Sigmoid colon (tissue), 7 donors: ENCODE data around the gene SLC20A1. TPM values are rescaled to one million over a fixed set of nuclear protein-coding genes. Genes with fewer than 3 reads are reported as not detected.

Source experiments
- DNase-seq: peaks from one replicate; pipeline ENCODE4 v3.0.0-alpha.2; 2019
- H3K27ac ChIP-seq, 4 donors: fragments of 200-600 bp; sonication (generic); one replicate each; pipeline ENCODE4 v1.5.1; 2016 to 2019; ENCODE audit warnings: mild to moderate bottlenecking in 1 of 4
- H3K27me3 ChIP-seq, 3 donors: fragments of 200-600 bp; sonication (generic); one replicate each; pipeline ENCODE4 v1.5.1; 2019; ENCODE audit warnings: mild to moderate bottlenecking in 1 of 3
- H3K36me3 ChIP-seq, 4 donors: fragments of 200-600 bp; sonication (generic); one replicate each; pipeline ENCODE4 v1.5.1; 2016 to 2019
- H3K4me1 ChIP-seq, 4 donors: fragments of 200-600 bp; sonication (generic); one replicate each; pipeline ENCODE4 v1.5.1; 2017 to 2019
- H3K4me3 ChIP-seq, 4 donors: fragments of 200-600 bp; sonication (generic); one replicate each; pipeline ENCODE4 v1.5.1; 2017 to 2019; ENCODE audit warnings: mild to moderate bottlenecking in 2 of 4, moderate library complexity in 1 of 4
- H3K9me3 ChIP-seq, 4 donors: fragments of 200-600 bp in 3 of 4; sonication (generic) in 3 of 4; one replicate each; pipeline versions ENCODE4 v1.5.1 to v1.6.1; 2013 to 2019
- EP300 ChIP-seq, 4 donors: sonication (generic); formaldehyde crosslinking; IDR thresholded peaks; one replicate each; pipeline ENCODE4 v1.6.1; 2017; ENCODE audit warnings: antibody characterized with exemption in 4 of 4
- POLR2A ChIP-seq, 2 donors: fragments of 450-650 bp; IDR thresholded peaks; one replicate each; pipeline ENCODE4 v1.6.1; 2016; ENCODE audit warnings: antibody characterized with exemption in 2 of 2, mild to moderate bottlenecking in 2 of 2, moderate library complexity in 2 of 2
- POLR2AphosphoS5 ChIP-seq, 4 donors: sonication (generic); formaldehyde crosslinking; IDR thresholded peaks; one replicate each; pipeline ENCODE4 v1.6.1; 2017; ENCODE audit warnings: antibody characterized with exemption in 4 of 4
- WGBS, 2 donors: extraction: QIAGEN DNeasy Blood & Tissue Kit; methylation state at CpG; one replicate each; pipeline ENCODE4 v1.1.7; 2013; 5-methylcytosine and 5-hydroxymethylcytosine counted together
- intact Hi-C: fragments of 100-400 bp; cut with DNase I; formaldehyde crosslinking; loops from one replicate; pipeline ENCODE4 v1.15.1; 2023
- polyA plus RNA-seq, 3 donors: library from polyadenylated mRNA; stranded (reverse); fragments of 200-250 nt; gene quantifications; one replicate each; pipeline ENCODE4 v1.2.3, GENCODE V29; 2013
- total RNA-seq, 4 donors: library from RNA; depleted of rRNA; stranded (reverse); fragments of >200 nt; gene quantifications; one replicate each; pipeline ENCODE4 v1.1.0, GENCODE V29; 2016
- TF ChIP-seq, protein P1 (sequence below), 4 experiments: fragments of 450-650 bp in 3 of 4; fragments of 200-600 bp in 1 of 4; IDR thresholded peaks; one replicate each; pipeline ENCODE4 v1.5.1; 2016 to 2019; ENCODE audit warnings: antibody characterized with exemption in 4 of 4, mild to moderate bottlenecking in 3 of 4, moderate library complexity in 2 of 4
- donor health status: healthy with polysubstance abuse.
- donor health status: Bipolar disorder and iron deficiency.
- donor health status: healthy.

The SLC20A1 gene
- total and polyA plus RNA-seq, 7 donors = 11.4 to 34.9 (median 18.0) TPM

DNA sequence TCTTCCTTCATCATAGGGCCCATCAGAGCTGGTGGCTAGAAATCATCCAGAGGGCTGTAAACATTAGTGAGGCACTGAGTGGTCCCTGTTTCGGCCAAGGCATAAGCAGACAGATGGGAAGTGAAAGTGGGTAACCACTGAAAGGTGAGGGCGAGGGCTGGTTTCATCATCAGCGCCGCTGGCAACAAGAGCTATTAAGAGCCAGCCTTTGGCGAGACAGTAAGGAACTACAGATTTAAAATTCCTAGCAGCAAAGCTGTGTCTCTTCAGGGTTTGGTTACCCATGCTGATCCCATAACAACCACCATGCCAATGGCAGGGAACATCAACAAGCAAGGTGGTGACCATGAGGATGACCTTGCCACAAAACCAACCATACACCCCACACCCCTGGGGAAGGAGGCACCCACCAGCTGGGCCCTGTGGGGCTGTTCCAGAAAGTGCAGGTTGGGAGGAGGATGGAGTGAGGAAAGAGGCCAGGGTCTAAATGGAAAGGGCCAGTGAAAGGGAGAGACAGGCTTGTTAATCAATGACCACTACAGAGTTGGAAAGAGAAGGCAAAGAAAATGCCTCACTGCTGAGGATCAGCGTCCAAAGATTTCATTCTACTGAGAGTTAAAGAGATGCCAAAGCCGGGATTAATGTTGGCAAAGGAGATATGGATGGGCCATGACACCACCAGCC is 9.0 kb upstream of the SLC20A1 start:
- Histone ChIP-seq H3K36me3 (no peaks in the 10 kb centered on the region), H3K27ac (no peak overlapping the region), H3K4me1 (peaks cover 0 to 10% (median 3%) of the 10 kb centered on the region in 4 donors), H3K9me3 (no peaks in the 10 kb centered on the region), H3K27me3 (no peaks in the 10 kb centered on the region), H3K4me3 (no peak overlapping the region)
- no peak for DNase-seq
- WGBS, 2 donors = 78 to 81% methylated on average over 7 of the region's 7 CpGs
- intact Hi-C loops = no loop called here
- TF ChIP-seq EP300 (IDR thresholded peaks at IDR 0.05) (no peak), POLR2A (IDR thresholded peaks at IDR 0.05) (no peak), POLR2AphosphoS5 (IDR thresholded peaks at IDR 0.05) (no peak)
- TF ChIP-seq, protein P1, sequence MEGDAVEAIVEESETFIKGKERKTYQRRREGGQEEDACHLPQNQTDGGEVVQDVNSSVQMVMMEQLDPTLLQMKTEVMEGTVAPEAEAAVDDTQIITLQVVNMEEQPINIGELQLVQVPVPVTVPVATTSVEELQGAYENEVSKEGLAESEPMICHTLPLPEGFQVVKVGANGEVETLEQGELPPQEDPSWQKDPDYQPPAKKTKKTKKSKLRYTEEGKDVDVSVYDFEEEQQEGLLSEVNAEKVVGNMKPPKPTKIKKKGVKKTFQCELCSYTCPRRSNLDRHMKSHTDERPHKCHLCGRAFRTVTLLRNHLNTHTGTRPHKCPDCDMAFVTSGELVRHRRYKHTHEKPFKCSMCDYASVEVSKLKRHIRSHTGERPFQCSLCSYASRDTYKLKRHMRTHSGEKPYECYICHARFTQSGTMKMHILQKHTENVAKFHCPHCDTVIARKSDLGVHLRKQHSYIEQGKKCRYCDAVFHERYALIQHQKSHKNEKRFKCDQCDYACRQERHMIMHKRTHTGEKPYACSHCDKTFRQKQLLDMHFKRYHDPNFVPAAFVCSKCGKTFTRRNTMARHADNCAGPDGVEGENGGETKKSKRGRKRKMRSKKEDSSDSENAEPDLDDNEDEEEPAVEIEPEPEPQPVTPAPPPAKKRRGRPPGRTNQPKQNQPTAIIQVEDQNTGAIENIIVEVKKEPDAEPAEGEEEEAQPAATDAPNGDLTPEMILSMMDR (IDR thresholded peaks at IDR 0.05) = no peak

DNA sequence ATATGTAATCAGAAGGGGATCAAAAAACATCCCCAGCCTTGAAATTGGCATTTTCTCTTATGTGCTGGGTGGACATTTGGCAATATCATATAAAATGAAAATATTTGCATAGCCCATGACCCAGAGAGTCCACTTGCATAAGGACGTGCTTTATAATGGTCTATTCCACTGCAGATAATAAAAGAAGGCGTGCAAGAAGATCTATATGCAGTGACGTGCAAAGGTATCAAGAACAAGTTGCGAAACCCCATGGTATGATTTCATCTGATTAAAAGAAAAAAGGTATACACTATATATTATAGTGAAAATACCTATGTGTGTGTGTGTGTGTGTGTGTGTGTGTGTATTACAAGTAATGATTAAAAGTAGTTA is 8.5 kb upstream of the SLC20A1 start:
- H3K4me1 ChIP-seq = peaks cover 0 to 10% (median 3%) of the 10 kb centered on the region in 4 donors
- no peak for DNase-seq
- H3K27ac ChIP-seq = no peak overlapping the region
- H3K4me3 ChIP-seq = no peak overlapping the region
- no peaks in the 10 kb centered on the region for H3K9me3 ChIP-seq
- no peaks in the 10 kb centered on the region for H3K36me3 ChIP-seq
- intact Hi-C loops = no loop called here
- 30 to 82% methylated on average over 4 of the region's 4 CpGs for WGBS, 2 donors
- TF ChIP-seq EP300 (IDR thresholded peaks at IDR 0.05) (no peak), POLR2A (IDR thresholded peaks at IDR 0.05) (no peak), POLR2AphosphoS5 (IDR thresholded peaks at IDR 0.05) (no peak)
- TF ChIP-seq, protein P1 (IDR thresholded peaks at IDR 0.05) = no peak
- no peaks in the 10 kb centered on the region for H3K27me3 ChIP-seq

DNA sequence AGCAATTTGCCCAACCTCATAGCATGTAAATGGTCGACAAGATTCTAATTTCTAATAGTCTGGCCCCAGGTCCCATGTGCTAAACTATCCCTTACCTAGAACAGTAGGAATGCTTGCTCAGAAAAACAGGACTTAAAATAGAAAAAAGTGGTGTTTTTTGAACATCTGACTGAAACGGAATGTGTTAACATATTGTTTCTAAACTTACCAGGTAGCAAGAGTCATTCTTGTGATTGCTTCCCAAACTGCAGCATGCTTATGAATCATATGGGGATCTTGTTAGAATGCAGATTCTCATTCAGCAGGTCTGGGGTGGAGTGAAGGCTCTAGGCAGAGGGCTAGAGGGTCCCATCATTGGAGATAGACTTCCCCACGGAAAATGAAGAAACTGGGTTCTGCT is 5.8 kb upstream of the SLC20A1 start:
- intact Hi-C loops = no loop called here
- H3K27ac ChIP-seq = no peak overlapping the region
- no peak for DNase-seq
- H3K4me1 ChIP-seq = peaks cover 0 to 20% (median 11%) of the 10 kb centered on the region in 4 donors
- H3K36me3 ChIP-seq = no peaks in the 10 kb centered on the region
- H3K4me3 ChIP-seq = no peak overlapping the region
- no peaks in the 10 kb centered on the region for H3K27me3 ChIP-seq
- 90 to 93% methylated on average over 3 of the region's 3 CpGs for WGBS, 2 donors
- no peaks in the 10 kb centered on the region for H3K9me3 ChIP-seq
- no peak for TF ChIP-seq EP300 (IDR thresholded peaks at IDR 0.05)
- TF ChIP-seq POLR2AphosphoS5 (IDR thresholded peaks at IDR 0.05) = no peak
- TF ChIP-seq, protein P1 (IDR thresholded peaks at IDR 0.05) = no peak
- no peak for TF ChIP-seq POLR2A (IDR thresholded peaks at IDR 0.05)

DNA sequence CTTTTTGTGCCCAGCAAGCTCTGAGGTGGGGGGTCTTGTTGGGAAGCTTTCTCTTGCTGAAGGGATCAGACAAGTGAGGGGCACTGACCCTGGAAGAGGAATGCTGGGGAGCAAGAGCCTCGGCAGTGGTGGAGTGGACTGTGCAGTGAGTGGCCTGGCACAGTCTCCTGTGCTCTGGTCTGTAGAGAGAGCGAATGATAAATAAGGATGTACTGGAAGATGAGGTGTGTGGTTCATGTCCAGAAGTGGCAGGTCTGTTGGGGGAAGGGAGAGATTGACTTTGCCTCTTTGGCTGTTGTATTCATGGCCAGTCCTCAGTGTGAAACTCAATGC is 5.3 kb upstream of the SLC20A1 start:
- TF ChIP-seq, protein P1 (IDR thresholded peaks at IDR 0.05) = no peak
- TF ChIP-seq POLR2AphosphoS5 (IDR thresholded peaks at IDR 0.05) (no peak), EP300 (IDR thresholded peaks at IDR 0.05) (no peak), POLR2A (IDR thresholded peaks at IDR 0.05) (no peak)
- H3K27ac ChIP-seq = no peak overlapping the region
- WGBS, 2 donors = 91 to 94% methylated on average over 2 of the region's 2 CpGs
- H3K4me1 ChIP-seq = peaks cover 0 to 21% (median 11%) of the 10 kb centered on the region in 4 donors
- intact Hi-C loops = no loop called here
- no peaks in the 10 kb centered on the region for H3K9me3 ChIP-seq
- no peak for DNase-seq
- H3K27me3 ChIP-seq = no peaks in the 10 kb centered on the region
- no peaks in the 10 kb centered on the region for H3K36me3 ChIP-seq
- H3K4me3 ChIP-seq = no peak overlapping the region
